Calu3 (cell line): ENCODE measurements around the gene CMC2. TPM values are rescaled to one million over a fixed set of nuclear protein-coding genes. Genes with fewer than 3 reads are reported as not detected.

Experiments
- BruUV-seq: library from RNA; stranded (reverse); fragments of 400-500 nt; replicated peaks from 2 replicates; lab custom pipeline; 2021; lab: Mats Ljungman, UMichigan
- CTCF ChIA-PET: fragments of 300-600 bp; sonication (Branson Sonifier 250); formaldehyde crosslinking; loops from one replicate; lab custom pipeline; 2022; ENCODE audit warnings: antibody characterized with exemption; lab: Charles Lee
- DNase-seq: peaks from one replicate; pipeline ENCODE4 v3.0.0; 2022
- H3K27ac Mint-ChIP-seq: one replicate; pipeline ENCODE4 v1.8.0; 2022; ENCODE audit warnings: mixed read lengths; ENCODE audit not compliant: unreplicated experiment
- H3K27me3 Mint-ChIP-seq: one replicate; pipeline ENCODE4 v1.8.0; 2022; ENCODE audit warnings: mixed read lengths; ENCODE audit not compliant: unreplicated experiment
- H3K36me3 Mint-ChIP-seq: one replicate; pipeline ENCODE4 v1.8.0; 2022; ENCODE audit warnings: mild to moderate bottlenecking, moderate library complexity, mixed read lengths; ENCODE audit not compliant: insufficient read depth, unreplicated experiment
- H3K4me1 Mint-ChIP-seq: one replicate; pipeline ENCODE4 v1.8.0; 2022; ENCODE audit warnings: mild to moderate bottlenecking, low read depth, mixed read lengths; ENCODE audit not compliant: unreplicated experiment
- H3K4me3 Mint-ChIP-seq: one replicate; pipeline ENCODE4 v1.8.0; 2022; ENCODE audit warnings: mild to moderate bottlenecking, low read depth, moderate library complexity, mixed read lengths; ENCODE audit not compliant: unreplicated experiment
- H3K9me3 Mint-ChIP-seq: one replicate; pipeline ENCODE4 v1.8.0; 2022; ENCODE audit warnings: low read depth, mixed read lengths; ENCODE audit not compliant: unreplicated experiment
- CTCF ChIP-seq: fragments of 200-600 bp; IDR thresholded peaks from one replicate; pipeline ENCODE4 v1.8.0; 2022; ENCODE audit warnings: antibody characterized with exemption; ENCODE audit not compliant: unreplicated experiment
- intact Hi-C: fragments of 100-400 bp; cut with micrococcal nuclease; formaldehyde crosslinking; loops from one replicate; pipeline ENCODE4 v1.10.0; 2022; ENCODE audit not compliant: unreplicated experiment
- total RNA-seq: library from RNA; stranded (reverse); gene quantifications from 2 replicates; pipeline ENCODE4 v1.2.3, GENCODE V29; 2022

CMC2 gene
- total RNA-seq, 1 experiment from 2014 or later = 123 TPM

GRCh38 chr16:80947708-80948625 is 58.7 kb downstream of the CMC2 start:
- no peak for DNase-seq
- no TSS peak for BruUV-seq
- Mint-ChIP-seq H3K27ac (no peak overlapping the region), H3K36me3 (no peaks in the 10 kb centered on the region), H3K4me3 (no peak overlapping the region), H3K9me3 (peaks cover 5% of the 10 kb centered on the region), H3K27me3 (peaks cover 16% of the 10 kb centered on the region), H3K4me1 (no peaks in the 10 kb centered on the region)
- no peak for TF ChIP-seq CTCF
- CTCF ChIA-PET = interaction anchor here (0.5 to 0.7 kb wide), 2 partner anchors 27 to 166 kb away, joined by 3 read pairs; no protein-coding TSS in a partner anchor
- intact Hi-C loops = no loop called here

- Mint-ChIP-seq H3K27ac (no peak overlapping the region), H3K27me3 (peaks cover 16% of the 10 kb centered on the region), H3K36me3 (no peaks in the 10 kb centered on the region), H3K4me1 (no peaks in the 10 kb centered on the region), H3K9me3 (peaks cover 3% of the 10 kb centered on the region), H3K4me3 (no peak overlapping the region)
- TF ChIP-seq CTCF = no peak
- no peak for DNase-seq
- intact Hi-C loops = no loop called here
- CTCF ChIA-PET = no interaction called here
- no TSS peak for BruUV-seq
Observed at GRCh38 chr16:80947239-80947638, 59.4 kb downstream of the CMC2 start.

GRCh38 chr16:80946481-80946880 is 60.2 kb downstream of the CMC2 start:
- no peak for DNase-seq
- CTCF ChIA-PET = no interaction called here
- no TSS peak for BruUV-seq
- no peaks in the 10 kb centered on the region for H3K36me3 Mint-ChIP-seq
- H3K4me3 Mint-ChIP-seq = no peak overlapping the region
- H3K27ac Mint-ChIP-seq = no peak overlapping the region
- intact Hi-C loops = no loop called here
- no peaks in the 10 kb centered on the region for H3K9me3 Mint-ChIP-seq
- H3K27me3 Mint-ChIP-seq = peaks cover 16% of the 10 kb centered on the region
- H3K4me1 Mint-ChIP-seq = no peaks in the 10 kb centered on the region
- no peak for TF ChIP-seq CTCF

- Mint-ChIP-seq H3K27me3 (peaks cover 19% of the 10 kb centered on the region), H3K36me3 (no peaks in the 10 kb centered on the region), H3K4me1 (no peaks in the 10 kb centered on the region), H3K4me3 (no peak overlapping the region), H3K27ac (no peak overlapping the region), H3K9me3 (no peaks in the 10 kb centered on the region)
- CTCF ChIA-PET = interaction anchor here (0.6 kb wide), 1 partner anchor 20 kb away, joined by 4 read pairs; no protein-coding TSS in a partner anchor
- DNase-seq = no peak
- TF ChIP-seq CTCF = no peak
- no TSS peak for BruUV-seq
- intact Hi-C loops = no loop called here
Observed at GRCh38 chr16:80940069-80940856, 66.4 kb downstream of the CMC2 start.
